IPS-18c (cell line): ENCODE measurements around the gene MOGAT2.
"Not testable (repeated sequence)": the region's sequence is repeated elsewhere in the genome, so short reads cannot be mapped to it uniquely, and the experiment has no call there.

ENCODE experiments used
- H3K4me3 ChIP-seq: 2 replicates; pipeline ENCODE4 v1.7.0; 2013; ENCODE audit warnings: low read depth, mild to moderate bottlenecking, low read length, moderate library complexity; ENCODE audit not compliant: insufficient read depth
- H3K9me3 ChIP-seq: one replicate; pipeline ENCODE4 v1.6.1; 2013; ENCODE audit warnings: mild to moderate bottlenecking, low read length, moderate library complexity; ENCODE audit not compliant: control insufficient read depth, insufficient read depth

MOGAT2 gene

DNA sequence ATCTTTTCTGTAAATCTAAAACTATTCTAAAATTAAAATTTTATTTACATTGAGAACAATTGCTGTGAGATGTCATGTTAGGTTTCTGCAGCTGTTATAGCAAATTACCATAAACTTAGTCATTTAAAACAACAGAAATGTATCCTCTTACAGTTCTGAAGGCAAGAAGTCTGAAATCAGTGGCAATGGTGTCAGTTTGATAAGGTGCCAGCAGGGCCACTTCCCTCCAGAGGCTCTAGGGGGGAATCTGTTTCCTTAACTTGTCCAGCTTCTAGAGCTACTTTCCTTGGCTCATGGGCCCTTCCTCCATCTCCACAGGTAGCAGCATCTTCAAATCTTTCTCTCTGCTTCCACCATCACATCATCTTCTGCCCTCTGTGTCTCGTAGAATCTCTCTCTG lies 23.0 kb downstream of the MOGAT2 start:
- no peaks in the 10 kb centered on the region for H3K9me3 ChIP-seq
- H3K4me3 ChIP-seq: no peak overlapping the region

DNA sequence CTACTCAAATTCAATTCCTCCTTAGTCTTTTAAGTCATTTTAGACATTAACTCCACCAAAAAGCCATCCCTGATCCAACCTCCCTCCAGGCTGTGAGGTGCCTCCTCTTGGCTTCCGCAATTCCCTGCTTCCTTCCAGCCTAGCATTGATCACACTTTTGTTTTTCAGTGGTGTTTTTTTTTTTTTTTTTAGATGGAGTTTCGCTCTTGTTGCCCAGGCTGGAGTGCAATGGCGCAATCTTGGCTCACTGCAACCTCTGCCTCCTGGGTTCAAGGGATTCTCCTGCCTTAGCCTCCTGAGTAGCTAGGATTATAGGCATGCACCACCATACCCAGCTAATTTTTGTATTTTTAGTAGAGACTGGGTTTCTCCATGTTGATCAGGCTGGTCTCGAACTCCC lies 25.5 kb downstream of the MOGAT2 start:
- not testable (repeated sequence) for H3K9me3 ChIP-seq, H3K4me3 ChIP-seq

- no peaks in the 10 kb centered on the region for H3K9me3 ChIP-seq
- no peak overlapping the region for H3K4me3 ChIP-seq
These were observed 26.3 kb downstream of the MOGAT2 start for GRCh38 chr11:75743711-75744563.

GRCh38 chr11:75745807-75746206 lies 28.2 kb downstream of the MOGAT2 start:
- no peaks in the 10 kb centered on the region for H3K9me3 ChIP-seq
- H3K4me3 ChIP-seq: no peak overlapping the region

GRCh38 chr11:75748729-75749273 lies 31.2 kb downstream of the MOGAT2 start:
- not testable (repeated sequence) for H3K4me3 ChIP-seq

GRCh38 chr11:75754933-75755332 lies 37.3 kb downstream of the MOGAT2 start:
- not testable (repeated sequence) for H3K4me3 ChIP-seq, H3K9me3 ChIP-seq

More at GRCh38 chr11:75748729-75749273, 31.2 kb downstream of the MOGAT2 start:
- H3K9me3 ChIP-seq: not testable (repeated sequence)

DNA sequence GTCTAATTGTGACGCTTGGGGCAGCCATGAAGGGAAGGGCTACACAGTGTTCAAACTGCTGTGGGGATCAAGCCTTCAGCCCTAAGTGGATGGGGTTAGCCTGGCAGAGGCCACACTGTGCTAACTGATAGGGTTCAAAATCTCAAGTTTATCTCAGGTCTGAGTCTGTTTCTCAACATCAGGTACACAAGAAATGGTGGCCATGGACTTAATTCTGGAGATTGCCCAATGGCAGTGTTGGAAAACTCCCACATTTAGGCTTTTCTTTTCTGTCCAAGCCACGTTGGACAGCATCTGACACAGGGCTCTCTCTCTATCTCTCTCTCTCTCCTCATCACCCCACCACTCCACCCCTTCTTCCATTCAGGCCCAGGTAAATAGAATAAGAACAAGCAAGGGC lies 40.0 kb downstream of the MOGAT2 start:
- no peak overlapping the region for H3K4me3 ChIP-seq

DNA sequence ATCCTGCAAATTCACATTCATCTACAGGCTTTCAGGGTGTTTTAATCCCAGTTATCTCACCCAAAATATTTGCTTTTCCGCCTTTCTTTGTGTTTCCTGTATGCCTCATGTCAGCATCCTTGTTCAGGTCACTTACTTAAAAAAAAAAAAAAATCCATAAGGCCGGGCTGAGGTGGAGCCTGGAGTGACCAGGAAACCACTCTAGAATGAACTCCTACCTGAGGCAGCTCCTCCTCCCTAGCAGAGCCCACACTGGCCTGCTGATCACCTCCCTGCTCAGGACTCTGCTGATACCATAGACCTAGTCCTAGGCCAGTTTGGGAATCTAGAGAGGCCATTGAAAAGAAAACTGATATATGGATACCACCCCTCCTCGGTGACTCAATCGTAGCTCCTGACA lies 42.2 kb downstream of the MOGAT2 start:
- Histone ChIP-seq H3K9me3 (no peaks in the 10 kb centered on the region), H3K4me3 (no peak overlapping the region)

More for the DNA sequence above, 40.0 kb downstream of the MOGAT2 start:
- no peaks in the 10 kb centered on the region for H3K9me3 ChIP-seq

DNA sequence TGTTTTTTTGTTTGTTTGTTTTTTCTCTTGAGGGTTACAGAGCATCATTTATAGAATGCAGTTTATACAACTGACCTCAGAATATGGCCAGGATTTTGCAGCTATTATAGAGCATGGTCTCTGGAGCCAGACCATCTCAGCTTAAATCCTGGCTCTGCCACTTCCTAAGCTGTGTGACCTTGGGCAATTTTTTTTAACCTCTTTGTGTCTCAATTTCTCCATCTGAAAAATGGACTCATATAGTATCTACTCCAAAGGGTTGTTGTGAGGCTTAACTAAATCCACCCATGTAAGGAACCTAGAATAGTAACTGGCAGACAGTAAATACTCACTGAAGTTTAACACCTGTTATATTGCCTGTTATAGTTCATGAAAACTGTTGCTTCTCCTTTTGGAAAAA lies 42.6 kb downstream of the MOGAT2 start:
- H3K9me3 ChIP-seq: no peaks in the 10 kb centered on the region
- H3K4me3 ChIP-seq: no peak overlapping the region

GRCh38 chr11:75760710-75761493 lies 43.3 kb downstream of the MOGAT2 start:
- no peaks in the 10 kb centered on the region for H3K9me3 ChIP-seq
- H3K4me3 ChIP-seq: no peak overlapping the region

DNA sequence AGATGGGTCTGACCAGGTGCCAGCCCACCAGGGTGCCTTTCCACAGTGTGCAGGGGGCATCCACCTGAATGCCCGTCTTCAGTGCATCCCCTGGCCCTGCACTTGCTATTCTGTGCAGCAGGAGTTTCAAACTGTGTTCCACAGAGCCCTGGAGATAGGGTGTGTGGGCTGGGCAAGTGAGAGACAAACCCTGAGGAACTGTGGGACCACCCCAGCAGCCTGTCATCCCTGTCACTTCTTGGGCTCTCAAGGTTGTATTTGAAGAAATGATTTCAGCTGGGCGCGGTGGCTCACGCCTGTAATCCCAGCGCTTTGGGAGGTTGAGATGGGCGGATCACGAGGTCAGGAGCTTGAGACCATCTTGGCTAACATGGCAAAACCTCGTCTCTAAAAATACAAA lies 44.5 kb downstream of the MOGAT2 start:
- Histone ChIP-seq H3K4me3 (no peak overlapping the region), H3K9me3 (no peaks in the 10 kb centered on the region)

DNA sequence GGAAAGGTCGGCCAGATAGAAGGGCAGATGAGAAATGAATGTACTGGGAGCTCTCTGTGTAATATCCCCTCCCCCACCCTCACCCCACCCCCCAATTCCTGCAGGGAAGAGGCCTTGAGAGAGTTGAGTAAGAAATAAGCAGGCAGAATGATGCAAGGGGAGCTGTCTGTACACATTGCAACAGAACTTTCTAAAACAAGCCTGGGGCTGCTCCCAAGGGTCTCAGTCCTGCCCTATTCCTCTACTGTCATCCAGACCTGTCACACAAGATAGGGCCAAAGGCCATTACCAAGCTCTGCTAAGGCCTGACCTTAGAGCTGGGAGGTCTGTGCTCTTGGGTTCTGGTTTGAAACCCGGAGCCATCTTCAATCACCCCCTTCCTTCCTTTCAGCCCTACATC lies 45.2 kb downstream of the MOGAT2 start:
- Histone ChIP-seq H3K4me3 (no peak overlapping the region), H3K9me3 (no peaks in the 10 kb centered on the region)

DNA sequence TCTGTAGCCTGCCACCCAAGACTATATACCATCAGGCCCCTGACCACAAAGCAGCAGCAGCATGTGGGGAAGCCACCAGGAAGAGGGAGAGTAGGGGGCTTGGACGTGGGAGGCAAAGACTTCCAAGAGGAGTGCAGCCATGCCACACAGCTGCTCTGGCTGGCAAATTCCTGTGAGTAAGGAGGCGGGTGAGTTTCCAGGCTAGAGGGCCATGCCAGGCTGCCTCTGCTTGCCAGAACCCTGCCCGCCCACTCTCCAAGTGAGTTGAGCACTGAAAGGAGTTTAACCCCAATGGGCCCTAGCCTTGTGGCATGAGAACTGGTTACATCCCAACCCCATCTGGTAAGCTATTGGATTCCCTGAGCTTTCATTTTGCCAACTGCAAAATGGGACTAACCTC lies 46.2 kb downstream of the MOGAT2 start:
- no peaks in the 10 kb centered on the region for H3K9me3 ChIP-seq
- H3K4me3 ChIP-seq: no peak overlapping the region

- Histone ChIP-seq H3K4me3 (no peak overlapping the region), H3K9me3 (no peaks in the 10 kb centered on the region)
These were observed 47.5 kb downstream of the MOGAT2 start for GRCh38 chr11:75765116-75765515.

DNA sequence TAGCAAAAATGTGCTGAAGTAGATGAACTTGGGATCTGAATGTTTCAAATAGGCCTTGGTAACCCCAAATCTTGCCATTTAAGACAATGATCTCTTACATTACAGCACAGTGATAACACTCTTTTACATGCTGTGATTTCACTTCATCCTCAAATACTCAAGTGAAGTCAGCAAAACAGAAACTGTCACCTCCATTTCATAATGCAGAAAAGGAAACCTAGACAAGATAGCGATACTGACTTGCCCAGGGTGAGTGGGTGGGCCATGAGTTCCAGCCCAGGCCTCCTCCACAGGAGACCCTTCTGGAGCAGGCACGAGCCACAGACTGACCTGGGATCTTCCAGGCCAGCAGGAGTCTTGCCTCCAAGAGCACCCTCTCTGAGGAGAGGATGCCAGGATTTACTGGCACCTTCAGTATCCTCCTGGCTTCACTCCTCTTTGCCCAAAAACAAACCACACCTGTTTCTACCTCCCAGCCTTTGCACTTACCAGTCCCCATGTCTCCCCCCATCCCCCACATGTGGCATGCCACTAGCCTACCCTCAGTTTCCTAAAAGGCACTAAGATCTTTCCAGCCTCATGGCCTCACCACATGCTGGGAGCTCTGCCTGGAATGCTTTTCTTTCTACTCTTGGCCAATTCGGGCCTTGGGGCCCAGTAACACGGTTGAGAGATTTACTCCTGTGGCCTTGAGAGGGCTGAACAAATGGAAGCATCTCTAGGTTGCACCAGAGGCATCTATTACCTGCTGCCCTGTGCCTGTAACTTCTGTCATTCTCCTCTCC lies 49.0 kb downstream of the MOGAT2 start:
- no peaks in the 10 kb centered on the region for H3K9me3 ChIP-seq
- H3K4me3 ChIP-seq: no peak overlapping the region

DNA sequence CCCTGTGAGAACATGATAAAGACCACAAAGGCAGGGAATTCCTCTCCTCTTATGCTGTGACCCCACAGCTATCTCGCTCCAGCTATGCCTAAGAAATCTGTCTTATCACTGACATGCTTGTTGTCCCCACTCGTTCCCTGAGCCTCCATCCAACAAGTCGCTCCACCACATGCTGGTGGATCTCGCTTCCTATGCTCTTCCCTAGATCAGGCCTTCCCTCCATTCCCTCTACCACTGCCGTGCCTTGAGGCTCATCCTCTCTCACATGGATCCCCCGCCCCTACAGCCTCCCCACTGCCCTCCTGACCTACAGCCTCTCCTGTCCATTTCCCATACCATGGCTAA lies 49.6 kb downstream of the MOGAT2 start:
- Histone ChIP-seq H3K4me3 (no peak overlapping the region), H3K9me3 (no peaks in the 10 kb centered on the region)

DNA sequence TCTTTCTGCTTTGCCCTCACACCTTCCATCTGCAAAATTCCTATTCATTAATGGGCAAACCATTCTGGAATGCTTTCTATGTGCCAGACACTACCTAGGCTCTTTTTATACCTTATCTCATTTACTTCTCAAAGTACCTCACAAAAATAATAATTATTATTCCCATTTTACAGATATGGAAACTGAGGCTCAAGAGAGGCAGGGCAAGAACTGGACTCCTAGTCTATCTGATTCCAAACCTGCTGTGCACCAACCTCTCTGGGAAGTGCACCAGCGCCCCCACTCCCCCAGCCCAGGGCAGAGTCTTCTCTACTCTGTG lies 50.1 kb downstream of the MOGAT2 start:
- H3K4me3 ChIP-seq: no peak overlapping the region
- H3K9me3 ChIP-seq: no peaks in the 10 kb centered on the region
